Stimulated activated naive CD4-positive, alpha-beta T cell treated with Interleukin-2 at 50 U/mL for 16 hours (primary cell): ENCODE results near the gene PLEKHB1.

Experiments
- DNase-seq: peaks from one replicate; lab custom pipeline; 2025; lab: John Stamatoyannopoulos, UW

Gene PLEKHB1, protein sequence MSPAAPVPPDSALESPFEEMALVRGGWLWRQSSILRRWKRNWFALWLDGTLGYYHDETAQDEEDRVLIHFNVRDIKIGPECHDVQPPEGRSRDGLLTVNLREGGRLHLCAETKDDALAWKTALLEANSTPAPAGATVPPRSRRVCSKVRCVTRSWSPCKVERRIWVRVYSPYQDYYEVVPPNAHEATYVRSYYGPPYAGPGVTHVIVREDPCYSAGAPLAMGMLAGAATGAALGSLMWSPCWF

DNA sequence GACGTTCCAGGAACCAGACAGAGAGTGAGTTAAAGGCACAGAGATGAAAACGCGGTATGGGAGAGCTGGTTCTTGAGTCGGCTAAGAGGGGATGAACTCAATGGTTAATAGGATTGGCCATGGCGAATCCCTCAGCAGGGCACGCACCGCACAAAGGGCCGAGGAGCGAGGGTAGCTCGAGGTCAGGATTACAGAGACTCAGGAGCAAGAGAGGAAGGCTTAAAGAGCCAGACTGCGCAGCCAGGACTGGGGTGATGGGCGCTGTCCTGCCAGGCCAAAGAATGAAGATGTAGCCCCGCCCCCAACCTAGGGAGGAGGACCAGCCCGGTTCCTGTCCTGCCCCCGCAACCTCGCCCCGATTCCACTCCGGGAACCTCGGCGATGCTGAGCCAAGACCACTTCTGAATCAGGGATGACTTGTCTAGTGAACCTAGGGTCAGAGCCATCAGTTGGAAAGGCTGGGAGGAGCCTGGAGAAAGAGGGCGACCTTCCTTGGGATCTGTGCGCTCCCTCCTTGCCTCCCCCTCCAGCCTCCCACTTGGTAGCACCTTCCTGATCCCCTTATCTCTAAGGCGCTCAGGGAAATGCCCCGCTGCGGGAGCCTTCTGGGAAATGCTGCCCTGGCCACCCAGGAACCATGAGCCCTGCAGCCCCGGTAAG lies at the start of gene PLEKHB1:
TSS of gene PLEKHB1 (plus strand) at position 610 of the 660 bp plus-strand sequence. CDS start at position 638, 28 bp downstream.
- DNase-seq: no peak

DNA sequence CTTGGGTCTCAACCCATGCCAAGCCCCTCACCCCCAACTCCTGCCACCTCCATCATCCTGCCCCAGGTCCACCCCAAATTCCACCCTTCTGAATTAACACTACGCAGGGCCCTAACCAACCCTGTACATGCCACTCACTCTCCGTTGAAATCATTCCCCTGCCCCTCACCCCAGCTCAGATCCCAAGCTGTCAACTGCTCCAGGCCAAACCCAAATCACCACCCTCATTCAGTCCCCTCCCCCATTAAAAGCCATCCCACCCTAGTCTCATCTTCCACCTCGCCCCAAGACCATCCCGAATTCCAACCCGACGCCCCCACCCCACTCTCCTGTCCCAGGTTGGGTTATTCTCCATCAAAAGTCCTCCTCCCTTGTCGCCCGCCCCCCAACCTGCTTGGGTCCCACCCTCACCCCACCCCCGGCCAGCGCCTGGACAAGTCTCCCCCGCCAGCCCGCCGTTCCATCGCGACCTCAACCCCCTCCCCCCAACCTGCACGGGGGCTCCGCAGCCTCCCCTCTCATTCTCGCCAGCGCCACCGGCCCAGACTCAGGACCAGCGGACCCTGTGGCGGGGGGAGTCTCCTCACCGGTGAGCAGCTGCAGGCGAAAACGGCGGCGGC lies 48.9 kb upstream of the PLEKHB1 start:
- no peak for DNase-seq

DNA sequence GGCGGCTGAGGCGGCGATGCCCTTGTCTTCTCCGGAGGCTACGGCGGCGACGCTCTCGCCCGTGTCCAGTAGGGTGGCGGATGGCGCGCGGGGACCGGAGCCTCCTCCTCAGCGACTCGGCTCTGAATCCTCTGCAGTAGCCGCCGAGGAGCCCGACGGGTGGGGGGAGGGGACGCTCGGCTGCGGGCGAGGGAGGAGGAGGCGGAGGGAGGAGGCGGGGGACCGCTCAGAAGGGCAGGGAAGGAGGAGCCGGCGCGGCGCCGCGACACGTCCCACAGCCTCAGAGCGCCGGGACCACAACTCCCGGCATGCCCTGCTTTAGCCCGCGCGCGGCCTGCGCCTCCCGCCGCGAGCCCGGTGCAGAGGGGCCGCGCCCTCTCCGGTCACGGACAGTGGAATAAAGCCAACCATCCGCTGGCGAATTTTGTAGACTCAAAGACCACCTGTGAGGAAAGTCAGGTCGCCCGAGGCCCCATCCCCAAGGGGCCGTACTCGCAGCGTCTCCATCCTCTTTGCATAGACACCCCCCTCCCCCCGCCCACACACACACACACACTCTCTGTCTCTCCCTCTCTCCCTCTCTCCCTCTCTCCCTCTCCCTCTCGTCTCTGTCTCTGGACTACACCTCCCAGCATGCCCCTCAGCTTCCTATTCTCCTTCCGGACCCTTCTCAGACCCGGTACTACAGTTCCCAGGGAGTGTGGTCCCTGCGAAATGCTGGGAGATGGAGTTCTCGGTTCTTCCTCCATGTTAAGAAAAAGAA lies 48.2 kb upstream of the PLEKHB1 start, which contains the start of gene FAM168A:
TSS of gene FAM168A (minus strand) at position 157 of the 763 bp plus-strand sequence. CDS start 129,638 bp downstream, outside the sequence.
- peak; percentile 92 for DNase-seq

DNA sequence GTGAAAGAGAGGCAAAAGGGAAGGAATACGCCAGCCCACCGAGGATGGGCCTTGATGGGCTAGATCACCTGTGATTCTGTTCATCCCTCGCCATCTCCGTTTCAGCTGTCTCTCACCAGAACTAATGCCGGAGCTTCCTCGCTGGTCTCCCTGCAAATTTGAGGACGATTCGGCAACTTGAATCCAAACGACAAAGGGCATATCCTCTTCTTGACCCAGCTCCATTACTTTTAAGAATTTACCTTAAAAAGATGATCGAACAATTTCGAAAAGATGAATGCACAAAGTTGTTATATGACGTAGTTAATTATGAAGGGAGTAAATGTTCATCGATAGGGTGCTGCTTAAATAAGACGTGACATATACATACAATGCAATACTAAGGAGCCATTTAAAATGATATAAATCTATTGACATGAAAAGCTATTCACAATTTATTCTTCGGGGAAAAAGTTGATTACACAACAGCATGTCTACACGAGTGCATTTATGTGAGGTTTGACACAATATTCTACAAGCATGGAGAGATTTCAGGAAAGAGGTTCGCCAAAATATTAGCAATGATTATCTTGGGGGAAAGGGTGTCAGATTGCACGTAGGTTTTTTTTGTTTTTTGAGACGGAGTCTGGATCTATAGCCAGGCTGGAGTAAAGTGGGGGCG lies 47.5 kb upstream of the PLEKHB1 start:
- no peak for DNase-seq

DNA sequence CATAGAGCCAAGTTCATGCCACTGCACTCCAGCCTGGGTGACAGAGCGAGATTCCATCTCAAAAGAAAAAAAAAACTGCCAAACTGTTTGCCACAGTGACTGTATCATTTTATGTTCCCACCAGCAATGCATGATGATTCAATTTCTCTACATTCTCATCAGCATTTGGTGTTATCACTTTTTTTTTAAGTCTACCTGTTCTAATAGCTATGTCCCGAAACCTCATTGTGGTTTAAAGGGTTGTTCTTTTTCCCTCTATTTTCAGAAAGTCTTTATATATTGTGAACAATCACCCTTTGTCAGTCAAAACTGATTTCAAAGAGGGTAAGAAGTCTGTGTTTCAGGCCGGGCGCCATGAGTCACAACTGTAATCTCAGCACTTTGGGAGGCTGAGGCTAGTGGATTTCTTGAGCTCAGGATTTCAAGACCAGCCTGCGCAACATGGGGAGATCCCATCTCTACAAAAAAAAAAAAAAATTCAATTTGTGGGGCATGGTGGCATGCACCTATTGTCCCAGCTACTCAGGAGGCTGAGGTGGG lies 33.7 kb upstream of the PLEKHB1 start:
- no peak for DNase-seq

DNA sequence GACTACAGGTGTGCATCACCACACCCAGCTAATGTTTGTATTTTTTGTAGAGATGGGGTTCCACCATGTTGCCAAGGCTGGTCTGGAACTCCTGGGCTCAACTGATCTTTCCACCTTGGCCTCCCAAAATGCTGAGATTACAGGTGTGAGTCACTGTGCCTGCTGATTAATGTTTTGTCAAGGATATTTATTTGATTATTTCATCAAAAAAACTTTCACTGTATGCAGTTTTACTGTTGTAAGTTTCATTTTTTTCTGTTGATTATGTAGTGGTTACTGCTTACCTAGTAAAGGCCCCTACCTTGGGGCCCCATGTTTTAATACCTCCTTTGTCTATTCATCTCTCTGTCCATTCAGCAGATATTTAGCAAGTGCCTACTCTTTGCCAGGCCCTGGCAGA lies 31.8 kb upstream of the PLEKHB1 start:
- no peak for DNase-seq

DNA sequence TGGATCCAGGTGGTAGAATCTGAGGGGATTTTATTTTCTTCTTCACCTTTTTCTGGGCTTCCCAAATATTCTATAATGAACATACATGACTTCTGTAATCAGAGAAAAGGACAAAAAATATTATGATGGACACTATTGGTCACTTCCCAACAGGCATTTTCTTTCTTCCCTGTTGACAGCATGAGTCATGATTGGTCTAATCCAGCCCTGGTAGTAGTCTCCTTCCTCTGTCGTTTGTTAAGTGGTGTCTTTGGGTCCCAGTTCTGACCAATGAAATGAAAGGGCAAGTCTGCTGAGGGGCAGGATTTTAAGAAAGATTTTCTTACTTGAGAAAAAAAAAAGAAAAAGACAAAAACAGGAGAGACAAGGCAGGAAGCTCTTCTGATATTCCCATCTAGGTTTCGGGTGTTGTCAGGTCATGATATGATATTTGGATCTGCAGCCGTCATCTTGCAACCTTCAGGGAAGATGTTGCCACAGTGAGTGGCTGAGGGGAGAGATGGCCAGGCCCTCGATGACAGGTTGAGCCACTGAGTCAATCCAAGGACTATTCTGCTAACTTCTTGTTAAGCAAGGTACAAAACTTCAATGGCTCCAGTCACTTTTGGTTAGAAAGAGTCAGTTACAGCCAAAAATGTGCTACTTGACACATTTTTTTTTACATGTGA lies 23.3 kb upstream of the PLEKHB1 start:
- no peak for DNase-seq

DNA sequence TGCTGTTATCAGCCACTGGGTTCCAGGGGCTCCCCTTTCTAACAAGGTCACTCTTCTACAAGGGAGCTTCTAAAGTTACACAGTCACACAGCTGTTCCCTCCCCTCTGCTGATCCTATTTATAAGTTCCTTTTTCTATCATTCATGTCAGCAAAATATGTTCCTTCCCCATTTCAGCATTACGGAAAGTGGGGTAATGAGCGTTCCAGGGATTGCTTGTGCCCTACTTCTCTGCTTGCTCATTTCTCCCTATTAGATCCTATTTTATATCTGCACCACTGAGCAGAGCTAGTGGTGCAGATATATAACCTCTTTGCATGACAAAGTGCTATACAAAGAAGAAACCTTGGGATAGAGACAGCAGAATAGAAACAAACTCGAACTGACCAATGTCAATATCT lies 22.7 kb upstream of the PLEKHB1 start:
- DNase-seq: no peak

DNA sequence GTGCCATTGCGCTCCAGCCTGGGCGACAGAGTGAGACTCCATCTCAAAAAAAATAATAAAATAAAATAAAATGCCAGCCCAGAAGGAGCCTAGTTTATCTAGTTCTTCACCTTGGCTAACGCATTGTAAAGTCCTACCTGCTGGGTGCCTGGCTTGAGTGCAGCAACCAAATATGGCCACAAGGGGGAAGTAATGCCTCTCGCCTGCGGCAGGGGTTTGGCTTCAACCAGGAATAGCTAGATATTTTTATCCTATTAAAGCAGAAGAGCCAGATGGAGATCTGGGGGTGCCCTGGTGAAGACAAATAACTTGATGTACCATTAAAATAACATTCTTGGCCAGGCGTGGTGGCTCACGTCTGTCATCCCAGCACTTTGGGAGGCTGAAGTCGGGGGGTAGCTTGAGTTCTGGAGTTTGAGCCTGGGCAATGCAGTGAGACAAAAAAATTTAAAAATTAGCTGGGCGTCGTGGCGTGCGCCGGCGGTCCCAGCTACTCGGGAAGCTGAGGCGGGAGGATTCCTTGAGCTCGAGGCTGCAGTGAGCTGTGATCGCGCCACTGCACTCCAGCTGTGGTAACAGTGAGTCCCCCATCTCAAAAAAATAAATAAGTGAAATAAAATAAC lies 20.6 kb upstream of the PLEKHB1 start:
- DNase-seq: peak; percentile 57

DNA sequence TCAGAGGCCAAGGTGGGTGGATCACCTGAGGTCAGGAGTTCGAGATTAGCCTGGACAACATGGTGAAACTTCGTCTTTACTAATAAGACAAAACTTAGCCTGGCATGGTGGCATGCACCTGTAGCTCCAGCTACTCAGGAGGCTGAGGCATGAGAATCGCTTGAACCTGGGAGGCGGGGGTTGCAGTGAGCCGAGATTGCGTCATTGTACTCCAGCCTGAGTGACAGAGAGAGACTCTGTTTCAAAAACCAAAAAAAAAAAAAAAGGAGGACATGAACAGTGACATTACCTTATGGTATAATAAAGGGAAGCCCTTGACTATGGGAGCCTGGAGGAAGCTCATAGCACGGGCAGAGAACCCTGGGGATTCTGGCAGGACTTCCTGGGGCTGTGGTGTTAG lies 16.5 kb upstream of the PLEKHB1 start:
- no peak for DNase-seq

DNA sequence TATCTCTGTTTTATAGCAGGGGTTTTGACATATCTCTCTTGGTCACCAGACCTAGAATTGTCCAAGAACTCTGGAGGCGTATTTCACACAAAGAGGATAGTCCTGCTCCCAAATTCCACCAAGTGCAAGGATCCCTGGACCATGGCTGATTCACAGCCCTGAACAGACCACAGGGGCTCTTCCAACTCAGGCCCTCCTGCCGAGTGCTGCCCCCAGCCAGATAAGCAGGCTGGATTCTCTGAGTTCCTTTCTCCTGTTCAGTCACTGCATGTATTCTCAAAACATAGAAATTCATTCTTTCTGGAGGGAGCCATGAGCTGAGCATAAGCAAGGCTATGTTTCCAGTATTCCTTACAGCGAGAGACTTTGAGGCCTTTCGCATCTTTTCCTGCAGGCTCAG lies 13.4 kb upstream of the PLEKHB1 start:
- DNase-seq: no peak

DNA sequence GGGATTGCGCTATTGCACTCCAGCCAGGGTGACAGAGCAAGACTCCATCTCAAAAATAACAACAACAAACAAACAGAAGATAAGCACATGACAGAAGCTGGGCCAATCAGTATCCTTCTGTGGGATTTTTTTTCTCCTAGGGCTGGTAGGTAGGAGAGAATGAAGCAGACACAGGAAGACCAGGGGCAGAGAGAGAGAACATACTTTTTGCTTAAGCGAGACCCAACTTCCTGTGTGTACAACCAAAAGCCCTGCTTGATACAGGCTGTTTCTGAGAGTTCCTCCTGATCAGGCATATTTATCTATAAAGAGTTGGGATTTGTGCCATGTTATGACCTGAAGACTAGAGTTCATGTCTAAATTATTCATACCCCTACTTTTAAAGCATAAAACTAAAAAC lies 12.4 kb upstream of the PLEKHB1 start:
- DNase-seq: no peak

DNA sequence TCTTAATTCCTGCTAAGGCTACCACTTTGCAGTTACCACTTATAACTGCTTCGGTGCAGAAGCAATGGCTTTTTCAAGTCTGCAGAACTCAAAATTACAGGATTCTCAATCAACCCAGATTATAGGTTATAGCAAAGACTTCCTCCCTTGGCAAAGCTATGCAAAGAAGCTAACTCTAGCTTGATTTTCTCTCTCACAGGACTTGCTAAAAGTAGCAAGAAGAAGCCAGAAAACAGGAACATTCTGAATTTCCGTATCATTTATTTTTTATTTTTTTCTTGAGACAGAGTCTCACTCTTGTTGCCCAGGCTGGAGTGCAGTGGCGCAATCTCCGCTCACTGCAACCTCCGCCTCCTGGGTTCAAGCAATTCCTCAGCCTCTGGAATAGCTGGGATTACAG lies 10.7 kb upstream of the PLEKHB1 start:
- no peak for DNase-seq

DNA sequence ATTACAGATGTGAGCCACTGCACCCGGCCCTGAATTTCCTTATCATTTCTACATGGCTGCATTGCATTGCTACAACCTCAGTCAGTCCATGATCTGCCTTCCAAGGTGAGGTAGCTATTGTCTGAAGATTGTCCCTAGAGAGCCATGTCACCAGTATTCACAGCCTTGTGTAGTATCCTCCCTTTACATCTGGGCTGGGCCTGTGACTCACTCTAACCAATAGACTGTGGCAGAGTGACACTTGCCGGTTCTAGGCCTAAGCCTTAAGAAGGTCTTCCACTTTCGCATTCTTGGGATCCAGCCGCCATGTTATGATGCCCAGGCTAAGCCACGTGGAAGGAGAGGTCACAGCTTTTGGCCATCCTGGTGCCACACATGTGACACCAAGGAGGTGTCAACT lies 10.1 kb upstream of the PLEKHB1 start:
- DNase-seq: no peak

DNA sequence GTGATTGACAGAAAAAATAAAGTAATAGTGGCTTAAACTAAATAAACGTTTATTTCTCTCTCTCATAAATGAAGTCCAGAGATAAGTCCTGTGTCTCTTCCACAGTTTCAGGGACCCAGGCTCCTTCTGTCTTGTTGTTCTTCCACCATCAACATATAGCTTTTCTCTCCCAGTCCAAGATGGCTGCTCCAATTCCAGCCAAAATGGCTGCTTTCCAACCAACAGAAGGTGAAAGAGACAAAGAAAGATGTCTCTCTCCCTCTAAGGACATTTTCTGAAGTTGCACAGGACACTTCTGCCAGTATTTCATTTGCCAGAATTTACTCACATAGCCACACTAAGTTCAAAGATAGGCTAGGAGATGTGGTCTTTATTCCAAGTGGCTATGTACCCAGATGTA lies 9.4 kb upstream of the PLEKHB1 start:
- no peak for DNase-seq

DNA sequence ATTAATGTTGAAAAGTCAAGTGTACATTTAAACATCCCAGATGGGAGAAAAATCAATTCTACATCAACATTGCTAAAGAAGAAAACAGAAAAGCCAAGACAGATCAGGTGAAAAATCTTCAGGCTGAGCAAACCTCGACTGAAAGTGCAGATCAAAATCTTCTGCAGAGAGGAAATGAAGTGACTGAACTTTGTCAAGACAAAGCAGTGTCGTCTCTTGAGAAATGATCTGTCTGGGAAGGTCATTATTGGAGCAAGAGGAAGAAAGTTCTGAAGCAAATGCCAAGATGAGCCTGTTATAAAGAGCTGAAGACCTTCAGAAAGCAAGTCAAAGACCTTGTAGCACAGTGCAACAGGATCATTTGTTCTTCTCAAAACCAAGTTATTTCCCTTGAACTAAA lies 5.8 kb upstream of the PLEKHB1 start:
- no peak for DNase-seq

DNA sequence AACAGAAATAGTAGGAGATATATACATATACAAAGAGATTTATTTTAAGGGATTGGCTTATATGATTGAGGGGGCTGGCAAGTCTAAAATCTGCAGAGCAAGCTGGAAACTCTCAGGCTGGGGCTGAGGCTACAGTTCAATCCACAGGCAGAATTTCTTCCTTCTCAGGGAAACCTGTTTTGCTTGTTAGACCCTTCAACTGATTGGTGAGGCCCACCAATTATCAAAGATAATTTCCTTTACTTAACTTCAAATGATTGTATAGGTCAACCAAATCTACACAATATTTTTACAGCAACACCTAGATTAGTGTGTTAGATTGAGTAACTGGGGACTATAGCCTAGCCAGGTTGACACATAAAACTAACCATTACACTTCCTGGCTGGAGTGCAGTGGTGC lies 4.7 kb upstream of the PLEKHB1 start:
- no peak for DNase-seq

DNA sequence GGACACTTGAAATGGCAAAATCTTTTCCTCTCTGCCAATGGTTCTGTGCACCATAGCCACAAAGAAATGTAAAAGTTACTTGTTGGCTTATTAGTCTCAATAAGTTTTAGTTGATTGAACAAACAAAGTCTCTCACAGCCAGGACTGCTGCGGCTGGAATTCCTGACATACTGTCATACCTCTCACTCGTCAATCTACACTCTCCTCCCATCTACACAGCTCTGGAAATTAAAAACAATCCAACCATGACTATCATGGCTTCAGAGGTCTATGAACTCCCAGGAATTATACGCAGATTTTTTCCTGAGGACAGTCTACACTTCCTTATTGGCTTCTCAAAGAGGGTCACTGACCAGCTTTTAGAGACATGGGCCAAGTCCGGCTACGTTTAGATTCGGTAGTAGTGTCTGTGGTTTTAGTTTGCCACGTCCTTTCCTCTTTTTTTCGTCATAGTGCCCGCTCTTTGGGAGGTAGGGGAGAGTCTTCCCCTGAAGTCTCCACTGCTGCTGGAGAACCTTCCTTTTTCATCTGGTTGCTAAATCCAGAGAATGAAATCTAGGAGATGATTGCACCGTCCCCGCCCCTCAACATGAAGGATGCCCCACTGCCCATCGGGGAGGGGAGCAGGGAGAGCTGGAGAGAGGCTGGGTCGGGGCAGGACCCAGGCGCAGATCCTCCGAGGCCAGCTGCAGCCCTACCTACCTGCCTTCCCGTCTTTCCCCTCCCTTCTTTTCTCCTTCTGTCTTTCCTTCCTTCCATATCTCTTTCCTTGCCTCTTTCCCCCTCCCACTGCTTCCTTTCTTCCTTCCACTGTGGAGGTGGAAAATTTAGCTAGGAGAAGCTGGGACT lies 1.0 kb upstream of the PLEKHB1 start:
- DNase-seq: no peak

DNA sequence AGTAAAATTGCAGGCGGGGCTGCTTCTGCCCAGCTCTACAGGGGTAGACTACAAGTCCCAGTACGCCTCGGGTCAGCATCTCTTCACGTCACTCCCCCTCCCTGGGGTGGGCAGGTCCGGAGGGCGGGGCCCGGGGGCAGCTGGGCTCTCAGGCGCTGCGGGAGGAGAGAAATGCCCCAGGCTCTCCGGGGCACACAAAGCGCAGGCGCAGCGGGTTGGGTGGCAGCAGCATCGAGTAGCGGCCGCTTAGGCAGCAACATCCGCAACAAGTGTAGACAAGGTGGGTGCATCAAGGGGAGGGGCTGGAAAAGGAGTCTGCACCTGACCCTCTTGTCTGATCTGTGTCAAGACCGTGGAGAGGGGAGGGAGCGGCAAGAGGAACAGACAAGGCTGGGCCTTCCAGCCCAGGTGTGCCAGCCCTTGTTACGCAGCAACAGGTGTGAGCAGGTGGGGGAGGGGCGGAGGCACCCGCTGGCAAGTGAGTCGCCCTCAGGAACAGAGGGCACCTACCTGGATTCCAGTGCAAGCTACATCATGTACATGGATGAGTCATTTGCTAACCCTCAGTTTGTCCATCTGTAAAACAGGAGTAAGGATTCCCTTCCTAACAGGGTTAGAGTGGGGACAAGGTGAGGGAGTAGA lies 1.2 kb downstream of the PLEKHB1 start:
- peak; percentile 92 for DNase-seq
